ENCODE data around the gene TRIM47.

The TRIM47 gene

GRCh38 chr17:75828076-75828400, 50.3 kb downstream of the TRIM47 start:
- no peak overlapping the region for H3K27ac ChIP-seq (ENCODE audit: low read length)

GRCh38 chr17:75827308-75828075, 50.9 kb downstream of the TRIM47 start:
- H3K9me2 ChIP-seq (replicated peaks; ENCODE audit: insufficient read depth, low read length), result no peaks in the 10 kb centered on the region
- peak overlapping the region; percentile 53 for H2AFZ ChIP-seq (ENCODE audit: low read length)
- no peaks in the 10 kb centered on the region for H4K20me1 ChIP-seq (ENCODE audit: insufficient read depth, low read length)
- H3K9me3 ChIP-seq (replicated peaks; ENCODE audit: insufficient read depth, low read length), result no peaks in the 10 kb centered on the region
- no peaks in the 10 kb centered on the region for H3K27me3 ChIP-seq (replicated peaks; ENCODE audit: insufficient read depth, low read length)
- no peak overlapping the region for H3K27ac ChIP-seq (ENCODE audit: low read length)
- H3K4me2 ChIP-seq (ENCODE audit: low read depth, low read length), result peak overlapping the region; percentile 54; the same call in 1 of the 2 replicates
- DNase-seq, result peak; percentile 44
- no peaks in the 10 kb centered on the region for H3K79me2 ChIP-seq (ENCODE audit: low read length)
- H3F3A ChIP-seq (ENCODE audit: insufficient read depth, low read length), result no peaks in the 10 kb centered on the region
- peak overlapping the region; percentile 14; the same call in 1 of the 2 replicates for H3K4me3 ChIP-seq (ENCODE audit: low read length)
- no peaks in the 10 kb centered on the region for H3K36me3 ChIP-seq (replicated peaks; ENCODE audit: insufficient read depth, low read length)
- TF ChIP-seq, protein P1, sequence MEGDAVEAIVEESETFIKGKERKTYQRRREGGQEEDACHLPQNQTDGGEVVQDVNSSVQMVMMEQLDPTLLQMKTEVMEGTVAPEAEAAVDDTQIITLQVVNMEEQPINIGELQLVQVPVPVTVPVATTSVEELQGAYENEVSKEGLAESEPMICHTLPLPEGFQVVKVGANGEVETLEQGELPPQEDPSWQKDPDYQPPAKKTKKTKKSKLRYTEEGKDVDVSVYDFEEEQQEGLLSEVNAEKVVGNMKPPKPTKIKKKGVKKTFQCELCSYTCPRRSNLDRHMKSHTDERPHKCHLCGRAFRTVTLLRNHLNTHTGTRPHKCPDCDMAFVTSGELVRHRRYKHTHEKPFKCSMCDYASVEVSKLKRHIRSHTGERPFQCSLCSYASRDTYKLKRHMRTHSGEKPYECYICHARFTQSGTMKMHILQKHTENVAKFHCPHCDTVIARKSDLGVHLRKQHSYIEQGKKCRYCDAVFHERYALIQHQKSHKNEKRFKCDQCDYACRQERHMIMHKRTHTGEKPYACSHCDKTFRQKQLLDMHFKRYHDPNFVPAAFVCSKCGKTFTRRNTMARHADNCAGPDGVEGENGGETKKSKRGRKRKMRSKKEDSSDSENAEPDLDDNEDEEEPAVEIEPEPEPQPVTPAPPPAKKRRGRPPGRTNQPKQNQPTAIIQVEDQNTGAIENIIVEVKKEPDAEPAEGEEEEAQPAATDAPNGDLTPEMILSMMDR (IDR thresholded peaks at IDR 0.05; ENCODE audit: low read length), result peak; percentile 71
- no peak for TF ChIP-seq EZH2 (optimal IDR thresholded peaks at IDR 0.05; ENCODE audit: low read depth, low read length)
- peak overlapping the region; percentile 13; the same call in 1 of the 2 replicates for H3K9ac ChIP-seq (ENCODE audit: low read length)
- peaks cover under 1% of the 10 kb centered on the region; the same call in 1 of the 2 replicates for H3K4me1 ChIP-seq (ENCODE audit: low read length)

More at GRCh38 chr17:75828076-75828400, 50.3 kb downstream of the TRIM47 start:
- no peaks in the 10 kb centered on the region for H3K9me3 ChIP-seq (replicated peaks; ENCODE audit: insufficient read depth, low read length)
- peak overlapping the region; percentile 54; the same call in 1 of the 2 replicates for H3K4me2 ChIP-seq (ENCODE audit: low read depth, low read length)
- TF ChIP-seq EZH2 (optimal IDR thresholded peaks at IDR 0.05; ENCODE audit: low read depth, low read length), result no peak
- no peak for TF ChIP-seq EZH2phosphoT487 (IDR thresholded peaks at IDR 0.05; ENCODE audit: low read length)
- TF ChIP-seq, protein P1 (IDR thresholded peaks at IDR 0.05; ENCODE audit: low read length), result no peak
- no peaks in the 10 kb centered on the region for H4K20me1 ChIP-seq (ENCODE audit: insufficient read depth, low read length)
- H3K36me3 ChIP-seq (replicated peaks; ENCODE audit: insufficient read depth, low read length), result no peaks in the 10 kb centered on the region
- H3K4me1 ChIP-seq (ENCODE audit: low read length), result no peaks in the 10 kb centered on the region
- H3F3A ChIP-seq (ENCODE audit: insufficient read depth, low read length), result no peaks in the 10 kb centered on the region
- DNase-seq, result no peak
- peak overlapping the region; percentile 53 for H2AFZ ChIP-seq (ENCODE audit: low read length)
- H3K79me2 ChIP-seq (ENCODE audit: low read length), result no peaks in the 10 kb centered on the region
- no peak overlapping the region for H3K4me3 ChIP-seq (ENCODE audit: low read length)
- H3K9me2 ChIP-seq (replicated peaks; ENCODE audit: insufficient read depth, low read length), result no peaks in the 10 kb centered on the region
- H3K9ac ChIP-seq (ENCODE audit: low read length), result peak overlapping the region; percentile 13; the same call in 1 of the 2 replicates
- H3K27me3 ChIP-seq (replicated peaks; ENCODE audit: insufficient read depth, low read length), result no peaks in the 10 kb centered on the region

- Histone ChIP-seq H3K27me3 (replicated peaks; ENCODE audit: insufficient read depth, low read length) (no peaks in the 10 kb centered on the region), H3K9me2 (replicated peaks; ENCODE audit: insufficient read depth, low read length) (no peaks in the 10 kb centered on the region), H3K4me2 (ENCODE audit: low read depth, low read length) (no peak overlapping the region), H3K36me3 (replicated peaks; ENCODE audit: insufficient read depth, low read length) (no peaks in the 10 kb centered on the region), H3F3A (ENCODE audit: insufficient read depth, low read length) (no peaks in the 10 kb centered on the region; the same call in 1 of the 2 replicates), H3K9ac (ENCODE audit: low read length) (no peak overlapping the region), H3K9me3 (replicated peaks; ENCODE audit: insufficient read depth, low read length) (no peaks in the 10 kb centered on the region), H3K4me1 (ENCODE audit: low read length) (peaks cover 8% of the 10 kb centered on the region), H4K20me1 (ENCODE audit: insufficient read depth, low read length) (no peaks in the 10 kb centered on the region), H2AFZ (ENCODE audit: low read length) (no peak overlapping the region), H3K4me3 (ENCODE audit: low read length) (no peak overlapping the region), H3K79me2 (ENCODE audit: low read length) (no peaks in the 10 kb centered on the region), H3K27ac (ENCODE audit: low read length) (no peak overlapping the region)
- DNase-seq, result no peak
- no peak for TF ChIP-seq EZH2 (optimal IDR thresholded peaks at IDR 0.05; ENCODE audit: low read depth, low read length)
Observed at GRCh38 chr17:75826561-75827307, 51.6 kb downstream of the TRIM47 start.

Data from MM.1S (cell line).